ENCODE data around the gene GUCY1A1.

DNA sequence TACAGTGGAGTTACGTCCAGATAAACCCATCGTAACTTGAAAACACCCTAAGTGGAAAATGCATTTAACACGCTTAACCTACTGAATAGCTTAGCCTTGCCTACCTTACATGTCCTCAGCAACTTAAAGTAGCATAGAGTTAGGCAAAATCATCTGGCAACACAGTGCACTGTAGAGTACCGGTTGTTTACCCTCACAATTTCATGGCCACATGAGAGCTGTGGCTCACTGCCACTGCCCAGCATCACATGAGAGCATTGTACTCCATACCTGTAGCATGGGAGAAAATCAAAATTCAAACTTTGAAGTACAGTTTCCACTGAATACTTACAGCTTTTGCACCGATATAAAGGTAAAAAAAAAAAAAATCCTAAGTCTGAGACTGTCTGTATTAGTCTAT is 40.6 kb downstream of the GUCY1A1 start:
- TF ChIP-seq, protein P1, sequence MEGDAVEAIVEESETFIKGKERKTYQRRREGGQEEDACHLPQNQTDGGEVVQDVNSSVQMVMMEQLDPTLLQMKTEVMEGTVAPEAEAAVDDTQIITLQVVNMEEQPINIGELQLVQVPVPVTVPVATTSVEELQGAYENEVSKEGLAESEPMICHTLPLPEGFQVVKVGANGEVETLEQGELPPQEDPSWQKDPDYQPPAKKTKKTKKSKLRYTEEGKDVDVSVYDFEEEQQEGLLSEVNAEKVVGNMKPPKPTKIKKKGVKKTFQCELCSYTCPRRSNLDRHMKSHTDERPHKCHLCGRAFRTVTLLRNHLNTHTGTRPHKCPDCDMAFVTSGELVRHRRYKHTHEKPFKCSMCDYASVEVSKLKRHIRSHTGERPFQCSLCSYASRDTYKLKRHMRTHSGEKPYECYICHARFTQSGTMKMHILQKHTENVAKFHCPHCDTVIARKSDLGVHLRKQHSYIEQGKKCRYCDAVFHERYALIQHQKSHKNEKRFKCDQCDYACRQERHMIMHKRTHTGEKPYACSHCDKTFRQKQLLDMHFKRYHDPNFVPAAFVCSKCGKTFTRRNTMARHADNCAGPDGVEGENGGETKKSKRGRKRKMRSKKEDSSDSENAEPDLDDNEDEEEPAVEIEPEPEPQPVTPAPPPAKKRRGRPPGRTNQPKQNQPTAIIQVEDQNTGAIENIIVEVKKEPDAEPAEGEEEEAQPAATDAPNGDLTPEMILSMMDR (IDR thresholded peaks at IDR 0.05 in 2 of 3, conservative IDR thresholded peaks at IDR 0.05 in 1 of 3; ENCODE audit: borderline replicate concordance in 1 of 3, insufficient read depth in 1 of 3, low read depth in 2 of 3, low read length in 2 of 3) = no peak
- TF ChIP-seq CEBPB (IDR thresholded peaks at IDR 0.05; ENCODE audit: low read depth) (no peak), POLR2A (IDR thresholded peaks at IDR 0.05; ENCODE audit: borderline replicate concordance, extremely low read depth, insufficient read depth, insufficient read length) (no peak), POLR2AphosphoS5 (IDR thresholded peaks at IDR 0.05; ENCODE audit: low read depth, low read length) (no peak), EZH2phosphoT487 (IDR thresholded peaks at IDR 0.05; ENCODE audit: borderline replicate concordance) (no peak), SIN3A (IDR thresholded peaks at IDR 0.05; ENCODE audit: low read depth) (no peak), EGR1 (IDR thresholded peaks at IDR 0.05; ENCODE audit: low read depth) (no peak), RAD21 (IDR thresholded peaks at IDR 0.05; ENCODE audit: low read depth) (no peak), EZH2 (IDR thresholded peaks at IDR 0.05) (no peak), ZNF274 (IDR thresholded peaks at IDR 0.05; ENCODE audit: low read depth, low read length) (no peak), TCF7L2 (IDR thresholded peaks at IDR 0.05; ENCODE audit: borderline replicate concordance, extremely low read depth, insufficient read depth, insufficient read length) (no peak)
- TF ChIP-seq, protein P2, sequence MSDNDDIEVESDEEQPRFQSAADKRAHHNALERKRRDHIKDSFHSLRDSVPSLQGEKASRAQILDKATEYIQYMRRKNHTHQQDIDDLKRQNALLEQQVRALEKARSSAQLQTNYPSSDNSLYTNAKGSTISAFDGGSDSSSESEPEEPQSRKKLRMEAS (IDR thresholded peaks at IDR 0.05) = no peak

Measured in HCT116 (cell line).